ENCODE measurements around the gene UBE2G1. TPM values are rescaled to one million over a fixed set of nuclear protein-coding genes. Genes with fewer than 3 reads are reported as not detected.

UBE2G1 gene
- total RNA-seq, 2 donors from 2014 or later = 54.1 to 59.3 TPM

DNA sequence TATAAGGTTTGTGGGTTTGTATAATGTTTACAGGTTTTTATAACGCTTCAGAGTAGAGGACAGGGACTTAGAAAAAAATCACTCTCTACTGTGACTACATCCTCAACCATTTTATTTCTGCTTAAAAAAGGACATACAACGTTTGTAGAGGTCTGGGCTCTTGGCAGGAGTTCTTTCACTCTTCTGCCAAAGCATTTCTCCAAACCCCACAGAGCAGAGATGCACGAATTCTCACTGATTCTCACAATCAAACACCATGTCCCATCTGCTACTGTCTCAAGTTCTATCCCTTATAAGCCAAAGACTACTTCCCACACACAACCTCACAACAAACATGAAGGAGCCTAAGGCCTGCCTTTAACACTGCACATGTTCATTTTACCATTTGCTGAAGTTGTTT lies 95.7 kb downstream of the UBE2G1 start:
- H3K27ac ChIP-seq = no peak overlapping the region
- TF ChIP-seq, protein P1, sequence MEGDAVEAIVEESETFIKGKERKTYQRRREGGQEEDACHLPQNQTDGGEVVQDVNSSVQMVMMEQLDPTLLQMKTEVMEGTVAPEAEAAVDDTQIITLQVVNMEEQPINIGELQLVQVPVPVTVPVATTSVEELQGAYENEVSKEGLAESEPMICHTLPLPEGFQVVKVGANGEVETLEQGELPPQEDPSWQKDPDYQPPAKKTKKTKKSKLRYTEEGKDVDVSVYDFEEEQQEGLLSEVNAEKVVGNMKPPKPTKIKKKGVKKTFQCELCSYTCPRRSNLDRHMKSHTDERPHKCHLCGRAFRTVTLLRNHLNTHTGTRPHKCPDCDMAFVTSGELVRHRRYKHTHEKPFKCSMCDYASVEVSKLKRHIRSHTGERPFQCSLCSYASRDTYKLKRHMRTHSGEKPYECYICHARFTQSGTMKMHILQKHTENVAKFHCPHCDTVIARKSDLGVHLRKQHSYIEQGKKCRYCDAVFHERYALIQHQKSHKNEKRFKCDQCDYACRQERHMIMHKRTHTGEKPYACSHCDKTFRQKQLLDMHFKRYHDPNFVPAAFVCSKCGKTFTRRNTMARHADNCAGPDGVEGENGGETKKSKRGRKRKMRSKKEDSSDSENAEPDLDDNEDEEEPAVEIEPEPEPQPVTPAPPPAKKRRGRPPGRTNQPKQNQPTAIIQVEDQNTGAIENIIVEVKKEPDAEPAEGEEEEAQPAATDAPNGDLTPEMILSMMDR (IDR thresholded peaks at IDR 0.05) = no peak
- no peak for TF ChIP-seq POLR2AphosphoS5 (IDR thresholded peaks at IDR 0.05)
- no peak for TF ChIP-seq POLR2A (IDR thresholded peaks at IDR 0.05)
- H3K4me3 ChIP-seq = no peak overlapping the region
- no peaks in the 10 kb centered on the region for H3K9me3 ChIP-seq
- no peaks in the 10 kb centered on the region for H3K27me3 ChIP-seq (replicated peaks; ENCODE audit: insufficient read depth)
- intact Hi-C loops (cut with DNase I) = no loop called here
- no peaks in the 10 kb centered on the region for H3K36me3 ChIP-seq
- DNase-seq (ENCODE audit: low spot score) = no peak
- 45% methylated on average over 3 of the region's 3 CpGs for WGBS
- no peaks in the 10 kb centered on the region for H3K4me1 ChIP-seq (replicated peaks)

DNA sequence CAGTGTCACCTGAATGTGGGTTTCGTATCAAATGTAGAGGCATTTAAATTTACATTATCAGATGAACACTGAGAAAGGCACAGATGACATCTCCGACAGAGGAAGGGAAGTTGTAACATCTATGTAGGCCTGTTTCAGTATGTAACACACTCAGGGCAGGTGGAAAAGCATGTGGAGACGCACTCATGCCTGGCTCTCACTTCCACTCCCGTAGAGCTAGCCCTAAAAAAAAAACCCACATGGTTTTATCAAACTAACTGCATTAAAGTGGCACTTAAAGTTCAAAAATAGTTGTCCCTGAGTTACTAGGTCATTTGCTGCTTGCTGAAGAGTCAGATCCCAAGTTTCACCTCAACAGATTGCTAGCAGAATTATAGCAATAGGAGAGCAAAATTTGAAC lies 96.6 kb downstream of the UBE2G1 start:
- no peak for DNase-seq (ENCODE audit: low spot score)
- TF ChIP-seq POLR2AphosphoS5 (IDR thresholded peaks at IDR 0.05) (no peak), POLR2A (IDR thresholded peaks at IDR 0.05) (no peak)
- TF ChIP-seq, protein P1 (IDR thresholded peaks at IDR 0.05) = no peak
- WGBS = 94% methylated on average over 4 of the region's 4 CpGs

DNA sequence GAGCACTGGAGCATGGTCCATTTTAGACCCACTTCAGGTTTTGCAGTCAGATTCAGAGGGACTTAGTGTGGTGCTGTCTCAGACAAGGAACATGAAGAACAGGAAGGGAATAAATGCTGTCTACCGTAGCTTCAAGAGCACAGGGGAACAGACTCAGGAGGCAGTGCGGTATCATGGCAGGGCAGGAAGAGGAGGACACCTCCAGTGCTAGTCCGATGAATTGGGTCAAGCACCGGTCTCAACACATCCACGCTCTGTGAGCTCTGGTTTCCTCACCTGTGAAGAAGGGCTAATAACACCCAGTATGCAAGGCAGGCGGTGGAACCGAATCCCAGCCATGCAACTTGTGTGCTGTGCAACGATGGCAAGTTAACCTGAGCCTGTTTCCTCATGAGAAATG lies 99.1 kb downstream of the UBE2G1 start:
- WGBS = 95% methylated on average over 8 of the region's 8 CpGs
- TF ChIP-seq, protein P1 (IDR thresholded peaks at IDR 0.05) = no peak
- TF ChIP-seq POLR2A (IDR thresholded peaks at IDR 0.05) (no peak), POLR2AphosphoS5 (IDR thresholded peaks at IDR 0.05) (no peak)
- Histone ChIP-seq H3K27ac (no peak overlapping the region), H3K4me3 (no peak overlapping the region), H3K36me3 (no peaks in the 10 kb centered on the region), H3K9me3 (no peaks in the 10 kb centered on the region), H3K27me3 (replicated peaks; ENCODE audit: insufficient read depth) (no peaks in the 10 kb centered on the region), H3K4me1 (replicated peaks) (no peaks in the 10 kb centered on the region)
- no peak for DNase-seq (ENCODE audit: low spot score)
- intact Hi-C loops (cut with DNase I) = no loop called here

More for the DNA sequence above, 96.6 kb downstream of the UBE2G1 start:
- Histone ChIP-seq H3K4me1 (replicated peaks) (no peaks in the 10 kb centered on the region), H3K27ac (no peak overlapping the region), H3K4me3 (no peak overlapping the region), H3K9me3 (no peaks in the 10 kb centered on the region), H3K27me3 (replicated peaks; ENCODE audit: insufficient read depth) (no peaks in the 10 kb centered on the region), H3K36me3 (no peaks in the 10 kb centered on the region)
- intact Hi-C loops (cut with DNase I) = no loop called here

DNA sequence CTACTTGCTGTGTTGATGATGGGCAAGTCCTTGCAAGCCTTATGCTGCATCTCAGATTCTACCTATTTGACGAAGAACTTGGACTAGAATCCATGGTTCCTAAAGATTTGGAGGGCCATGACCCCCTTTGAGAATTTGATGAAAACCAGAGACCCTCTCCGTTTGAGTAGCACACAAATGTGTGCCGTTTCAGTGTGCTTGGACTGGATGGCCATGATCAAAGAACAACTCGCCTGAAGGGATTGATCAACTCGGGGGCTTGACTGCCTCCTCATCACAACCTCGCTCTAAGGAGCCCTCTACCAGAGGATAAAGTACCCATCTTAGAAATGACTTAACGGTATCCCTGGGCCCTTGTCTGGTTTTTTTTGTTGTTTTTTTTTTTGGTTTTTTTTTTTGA lies 99.9 kb downstream of the UBE2G1 start:
- DNase-seq (ENCODE audit: low spot score) = no peak
- Histone ChIP-seq H3K27me3 (replicated peaks; ENCODE audit: insufficient read depth) (no peaks in the 10 kb centered on the region), H3K27ac (no peak overlapping the region), H3K4me1 (replicated peaks) (no peaks in the 10 kb centered on the region), H3K9me3 (no peaks in the 10 kb centered on the region), H3K4me3 (no peak overlapping the region), H3K36me3 (no peaks in the 10 kb centered on the region)
- WGBS = 80% methylated on average over 7 of the region's 7 CpGs
- intact Hi-C loops (cut with DNase I) = no loop called here
- TF ChIP-seq, protein P1 (IDR thresholded peaks at IDR 0.05) = no peak
- TF ChIP-seq POLR2AphosphoS5 (IDR thresholded peaks at IDR 0.05) = no peak
- TF ChIP-seq POLR2A (IDR thresholded peaks at IDR 0.05) = no peak

Measured in prostate gland (tissue), 2 donors.